ENCODE results near the gene KRTAP10-12.

KRTAP10-12 gene

GRCh38 chr21:44728716-44729115 is 31.7 kb downstream of the KRTAP10-12 start:
- no peak for DNase-seq (ENCODE audit: low read depth)
- no peak overlapping the region for H3K4me3 ChIP-seq (ENCODE audit: control insufficient read depth, low read depth, low read length)
- TF ChIP-seq CTCF (conservative IDR thresholded peaks at IDR 0.05; ENCODE audit: control insufficient read depth, insufficient read depth, low read depth, low read length), result no peak

- no peak for TF ChIP-seq CTCF (conservative IDR thresholded peaks at IDR 0.05; ENCODE audit: control insufficient read depth, insufficient read depth, low read depth, low read length)
Observed at GRCh38 chr21:44729336-44730027, 32.5 kb downstream of the KRTAP10-12 start.

GRCh38 chr21:44730028-44730395 is 33.0 kb downstream of the KRTAP10-12 start:
- no peak for TF ChIP-seq CTCF (conservative IDR thresholded peaks at IDR 0.05; ENCODE audit: control insufficient read depth, insufficient read depth, low read depth, low read length)
- no peak overlapping the region for H3K4me3 ChIP-seq (ENCODE audit: control insufficient read depth, low read depth, low read length)
- DNase-seq (ENCODE audit: low read depth), result no peak

More at GRCh38 chr21:44729336-44730027, 32.5 kb downstream of the KRTAP10-12 start:
- no peak overlapping the region for H3K4me3 ChIP-seq (ENCODE audit: control insufficient read depth, low read depth, low read length)
- DNase-seq (ENCODE audit: low read depth), result no peak

GRCh38 chr21:44730951-44731579 is 34.1 kb downstream of the KRTAP10-12 start:
- no peak for DNase-seq (ENCODE audit: low read depth)
- H3K4me3 ChIP-seq (ENCODE audit: control insufficient read depth, low read depth, low read length), result no peak overlapping the region
- no peak for TF ChIP-seq CTCF (conservative IDR thresholded peaks at IDR 0.05; ENCODE audit: control insufficient read depth, insufficient read depth, low read depth, low read length)

GRCh38 chr21:44732263-44732662 is 35.3 kb downstream of the KRTAP10-12 start:
- DNase-seq (ENCODE audit: low read depth), result no peak
- TF ChIP-seq CTCF (conservative IDR thresholded peaks at IDR 0.05; ENCODE audit: control insufficient read depth, insufficient read depth, low read depth, low read length), result no peak
- no peak overlapping the region for H3K4me3 ChIP-seq (ENCODE audit: control insufficient read depth, low read depth, low read length)

- TF ChIP-seq CTCF (conservative IDR thresholded peaks at IDR 0.05; ENCODE audit: control insufficient read depth, insufficient read depth, low read depth, low read length), result no peak
- H3K4me3 ChIP-seq (ENCODE audit: control insufficient read depth, low read depth, low read length), result no peak overlapping the region
- DNase-seq (ENCODE audit: low read depth), result no peak
Observed at GRCh38 chr21:44732956-44733355, 36.0 kb downstream of the KRTAP10-12 start.
